HEK293T (cell line): ENCODE data around the gene GIGYF1.

Experiments
- CTCF ChIA-PET: fragments of 350-600 bp; formaldehyde crosslinking; extraction: SDS; loops from one replicate; lab custom pipeline; 2021; ENCODE audit warnings: antibody characterized with exemption, inconsistent platforms; lab: Yijun Ruan, JAX
- POLR2A ChIA-PET: fragments of 350-600 bp; formaldehyde crosslinking; extraction: SDS; loops from one replicate; lab custom pipeline; 2020; ENCODE audit warnings: antibody characterized with exemption, inconsistent platforms; lab: Yijun Ruan, JAX
- DNase-seq: peaks from one replicate; pipeline ENCODE4 v3.0.0; 2012; ENCODE audit warnings: mixed read lengths; ENCODE audit errors: extremely low spot score
- ARNT ChIP-seq: fragments of 450-650 bp; IDR thresholded peaks from 2 replicates; pipeline ENCODE4 v1.6.1; 2017; ENCODE audit warnings: mild to moderate bottlenecking
- BHLHE40 ChIP-seq: fragments of 450-650 bp; IDR thresholded peaks from 2 replicates; pipeline ENCODE4 v1.6.1; 2016; ENCODE audit warnings: mild to moderate bottlenecking, moderate library complexity, borderline replicate concordance
- CTBP1 ChIP-seq: fragments of 450-650 bp; IDR thresholded peaks from 2 replicates; pipeline ENCODE4 v1.6.1; 2016; ENCODE audit warnings: borderline replicate concordance
- ELF4 ChIP-seq: fragments of 450-650 bp; IDR thresholded peaks from 2 replicates; pipeline ENCODE4 v1.6.1; 2017; ENCODE audit warnings: antibody characterized with exemption
- FOXK2 ChIP-seq: fragments of 450-650 bp; IDR thresholded peaks from 2 replicates; pipeline ENCODE4 v1.6.1; 2016; ENCODE audit warnings: mild to moderate bottlenecking
- FOXM1 ChIP-seq: fragments of 450-650 bp; IDR thresholded peaks from 2 replicates; pipeline ENCODE4 v1.6.1; 2017; ENCODE audit warnings: mild to moderate bottlenecking, borderline replicate concordance
- HDGF ChIP-seq: fragments of 450-650 bp; IDR thresholded peaks from 2 replicates; pipeline ENCODE4 v1.6.1; 2017; ENCODE audit warnings: antibody characterized with exemption, borderline replicate concordance
- L3MBTL2 ChIP-seq: fragments of 450-650 bp; conservative IDR thresholded peaks from 2 replicates; pipeline ENCODE4 v1.6.1; 2016; ENCODE audit warnings: mild to moderate bottlenecking
- LEF1 ChIP-seq: fragments of 450-650 bp; IDR thresholded peaks from 2 replicates; pipeline ENCODE4 v1.6.1; 2017; ENCODE audit warnings: mild to moderate bottlenecking, borderline replicate concordance
- NFRKB ChIP-seq: fragments of 450-650 bp; IDR thresholded peaks from 2 replicates; pipeline ENCODE4 v1.6.1; 2016; ENCODE audit warnings: mild to moderate bottlenecking, moderate library complexity
- SP1 ChIP-seq: fragments of 450-650 bp; IDR thresholded peaks from 2 replicates; pipeline ENCODE4 v1.6.1; 2017
- SUZ12 ChIP-seq: fragments of 450-650 bp; IDR thresholded peaks from 2 replicates; pipeline ENCODE4 v1.6.1; 2016; ENCODE audit warnings: mild to moderate bottlenecking
- TARDBP ChIP-seq: fragments of 450-650 bp; IDR thresholded peaks from 2 replicates; pipeline ENCODE4 v1.6.1; 2016
- TF ChIP-seq, protein P1 (sequence below): fragments of 450-650 bp; IDR thresholded peaks from 2 replicates; pipeline ENCODE4 v1.6.1; 2016

GIGYF1 gene

DNA sequence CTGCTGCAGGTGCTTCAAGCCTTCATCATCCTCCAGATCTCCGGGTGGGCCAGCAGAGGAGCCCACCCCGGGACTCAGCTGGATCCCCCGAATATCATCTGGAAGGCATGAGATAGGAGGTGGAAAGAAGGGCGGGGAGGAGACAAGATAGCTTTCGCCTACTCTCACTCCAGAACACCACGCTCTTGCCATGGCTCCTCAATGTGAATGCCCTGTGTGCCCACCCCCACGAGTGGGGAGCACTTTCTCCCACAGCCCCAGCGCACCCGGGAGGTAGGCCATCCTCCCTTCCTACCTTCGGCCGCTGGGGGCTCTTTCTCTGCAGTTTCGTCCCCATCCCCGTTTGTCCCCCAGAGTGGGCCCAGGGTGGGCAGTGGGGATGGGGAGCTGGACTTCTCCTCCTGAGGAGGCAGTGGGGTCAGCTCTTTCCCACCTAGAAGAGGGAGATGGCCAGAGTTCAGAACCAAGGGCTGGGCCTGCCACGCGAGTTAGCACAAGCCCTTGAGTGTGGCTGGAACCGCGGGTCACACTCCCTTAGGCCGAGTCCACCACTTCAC lies 8.9 kb downstream of the GIGYF1 start:
- ChIA-PET CTCF (interaction anchor here (2.4 kb wide), 1 partner anchor 20 kb away, joined by 6 read pairs; the partner anchor contains the start of gene POP7), POLR2A (interaction anchor here (0.7 kb wide), 1 partner anchor 9 kb away, joined by 3 read pairs; the partner anchor contains the start of gene GIGYF1)
- TF ChIP-seq ELF4 = no peak
- no peak for TF ChIP-seq NFRKB
- no peak for TF ChIP-seq LEF1
- TF ChIP-seq TARDBP = no peak
- TF ChIP-seq, protein P1, sequence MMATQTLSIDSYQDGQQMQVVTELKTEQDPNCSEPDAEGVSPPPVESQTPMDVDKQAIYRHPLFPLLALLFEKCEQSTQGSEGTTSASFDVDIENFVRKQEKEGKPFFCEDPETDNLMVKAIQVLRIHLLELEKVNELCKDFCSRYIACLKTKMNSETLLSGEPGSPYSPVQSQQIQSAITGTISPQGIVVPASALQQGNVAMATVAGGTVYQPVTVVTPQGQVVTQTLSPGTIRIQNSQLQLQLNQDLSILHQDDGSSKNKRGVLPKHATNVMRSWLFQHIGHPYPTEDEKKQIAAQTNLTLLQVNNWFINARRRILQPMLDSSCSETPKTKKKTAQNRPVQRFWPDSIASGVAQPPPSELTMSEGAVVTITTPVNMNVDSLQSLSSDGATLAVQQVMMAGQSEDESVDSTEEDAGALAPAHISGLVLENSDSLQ = no peak
- no peak for TF ChIP-seq FOXK2
- peak; percentile 3 for DNase-seq

DNA sequence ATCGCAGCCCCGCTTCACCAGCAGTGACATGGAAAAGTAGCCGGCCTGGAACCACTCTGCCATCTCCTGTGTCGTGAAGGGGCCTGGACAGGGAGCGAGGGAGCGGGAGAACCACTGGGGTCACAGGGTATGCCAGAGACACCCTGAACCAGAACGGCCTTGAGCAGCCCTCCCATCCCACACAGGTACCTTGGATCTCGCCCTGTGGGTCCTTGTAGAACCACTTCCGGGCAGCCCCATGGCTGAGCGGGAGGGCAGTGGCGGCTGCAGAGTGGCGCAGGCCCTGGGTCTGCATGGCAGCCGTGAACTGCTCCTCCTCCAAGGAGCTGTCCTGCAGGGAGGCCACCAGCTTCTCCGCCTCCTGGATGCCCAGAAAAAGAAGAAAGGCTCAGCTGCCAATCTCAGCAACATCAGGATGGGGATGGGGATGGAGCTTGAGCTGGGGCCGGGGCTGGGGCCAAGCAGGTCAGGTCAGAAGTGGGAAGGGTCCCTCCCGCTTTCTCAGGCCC lies 9.5 kb downstream of the GIGYF1 start:
- DNase-seq = peak; percentile 3
- ChIA-PET CTCF (interaction anchor here (0.5 to 2.4 kb wide), 2 partner anchors 21 to 147 kb away, joined by 3 to 6 read pairs; partner anchors contain the start of gene POP7), POLR2A (interaction anchor here (0.7 to 1.2 kb wide), 2 partner anchors 8 to 9 kb away, joined by 3 read pairs; partner anchors contain the start of gene GIGYF1)
- no peak for TF ChIP-seq NFRKB
- no peak for TF ChIP-seq FOXK2
- no peak for TF ChIP-seq L3MBTL2

DNA sequence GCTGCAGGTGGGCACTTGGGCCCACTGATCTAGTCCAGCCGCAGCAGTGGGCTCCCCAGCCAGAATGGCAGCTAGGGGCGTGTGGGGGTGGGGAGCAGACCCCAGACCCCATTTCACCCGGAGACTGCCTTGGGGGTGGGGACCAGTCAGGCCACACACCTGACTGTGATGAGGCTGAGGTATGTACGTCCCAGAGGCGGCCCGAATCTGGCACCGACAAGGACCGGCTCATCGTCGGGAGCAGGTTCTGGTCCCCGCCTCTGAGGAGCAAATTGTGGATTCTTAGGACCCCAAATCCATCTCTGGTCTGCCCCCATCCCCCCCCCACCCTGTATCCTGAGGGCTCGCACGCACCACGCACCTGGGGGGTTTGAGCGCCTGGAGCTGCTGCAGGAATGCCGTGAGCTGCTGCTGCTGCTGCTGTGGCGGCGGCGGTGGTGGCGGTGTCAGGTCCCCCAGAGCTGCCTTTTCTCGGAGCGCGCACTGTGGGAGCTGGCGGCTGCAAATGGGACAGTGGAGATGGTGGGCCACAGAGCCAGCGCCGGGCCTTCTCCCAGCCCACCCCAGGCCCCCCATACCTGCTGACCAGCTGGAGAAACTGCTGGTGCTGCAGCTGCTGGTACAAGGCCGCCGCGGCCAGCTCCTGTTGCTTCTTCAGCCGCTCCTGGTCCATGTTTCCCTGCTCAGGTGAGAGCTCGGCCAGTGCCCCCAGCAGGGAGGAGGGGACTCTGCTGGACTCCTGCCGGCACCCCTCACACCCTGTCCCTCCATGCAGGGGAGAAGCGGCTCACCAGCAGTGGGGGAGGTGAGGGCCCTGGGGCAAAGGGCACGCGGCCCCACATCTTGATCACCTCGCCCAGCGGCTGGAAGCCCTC lies 10.2 kb downstream of the GIGYF1 start:
- DNase-seq = no peak
- CTCF ChIA-PET = interaction anchor here (0.5 to 2.4 kb wide), 3 partner anchors 22 to 148 kb away, joined by 3 to 6 read pairs (median 3); partner anchors contain the start of gene POP7

GRCh38 chr7:100682991-100683658 lies 10.9 kb downstream of the GIGYF1 start:
- ChIA-PET POLR2A (interaction anchor here (0.7 to 1.5 kb wide), 4 partner anchors 8 to 71 kb away, joined by 3 to 4 read pairs (median 3); partner anchors contain the start of genes GNB2 and MOSPD3), CTCF (interaction anchor here (0.7 to 1.2 kb wide), 2 partner anchors 23 to 54 kb away, joined by 3 read pairs; partner anchors contain the start of gene POP7)
- TF ChIP-seq FOXK2 = no peak
- TF ChIP-seq, protein P1 = no peak
- TF ChIP-seq BHLHE40 = no peak
- DNase-seq = no peak

More for the DNA sequence above, 10.2 kb downstream of the GIGYF1 start:
- POLR2A ChIA-PET = interaction anchor here (0.9 to 1.5 kb wide), 3 partner anchors 8 to 72 kb away, joined by 3 to 4 read pairs (median 3); partner anchors contain the start of gene MOSPD3
- no peak for TF ChIP-seq SP1
- TF ChIP-seq, protein P1 = no peak
- no peak for TF ChIP-seq ELF4
- no peak for TF ChIP-seq SUZ12
- TF ChIP-seq LEF1 = no peak
- TF ChIP-seq CTBP1 = no peak
- TF ChIP-seq BHLHE40 = no peak

- TF ChIP-seq FOXM1 (no peak), NFRKB (no peak), ARNT (no peak), LEF1 (no peak), SUZ12 (no peak), TARDBP (no peak), HDGF (no peak), CTBP1 (no peak)
- no peak for DNase-seq
- ChIA-PET CTCF (no interaction called here), POLR2A (interaction anchor here (0.7 to 1.5 kb wide), 3 partner anchors 8 to 70 kb away, joined by 3 to 4 read pairs (median 3); partner anchors contain the start of genes GNB2 and MOSPD3)
Measured at GRCh38 chr7:100682228-100682741, 11.8 kb downstream of the GIGYF1 start.
